ENCODE measurements around the gene NARS2.

GRCh38 chr11:78467370-78467769 is 107.3 kb downstream of the NARS2 start:
- TF ChIP-seq EZH2phosphoT487 (conservative IDR thresholded peaks at IDR 0.05; ENCODE audit: low read length) (no peak), CTCF (IDR thresholded peaks at IDR 0.05; ENCODE audit: insufficient read depth, low read length, poor library complexity, severe bottlenecking) (no peak)

Data from SU-DHL-6 (cell line).